Measurements from ENCODE around the gene CPEB3. TPM values are rescaled to one million over a fixed set of nuclear protein-coding genes. Genes with fewer than 3 reads are reported as not detected.
"Not testable (repeated sequence)": the region's sequence is repeated elsewhere in the genome, so short reads cannot be mapped to it uniquely, and the experiment has no call there.

CPEB3 gene
- total RNA-seq (2014; rRNA removed; shearing (Covaris generic)) = 0.31 and 0.82 TPM in 2 replicates

- peak within 1 kb of the TSS; percentile 73 for H3K27ac ChIP-seq
- H3K27me3 ChIP-seq (replicated peaks) = no peaks in the 10 kb centered on the region
- peak within 1 kb of the TSS; percentile 81 for H3K4me3 ChIP-seq
These were observed at the start of gene CPEB3, which contains the start of gene MARCHF5 for GRCh38 chr10:92290837-92291615. TSS of gene CPEB3 (minus strand) at chr10:92291078. CDS start at chr10:92240350, 50,728 bp downstream. TSS of gene MARCHF5 (plus strand) at chr10:92291167. CDS start at chr10:92291495, 328 bp downstream.

GRCh38 chr10:92329927-92330326 is 39.0 kb upstream of the CPEB3 start:
- not testable (repeated sequence) for DNase-seq (ENCODE audit: low read depth in 1 of 2, low spot score in 2 of 2); H3K27me3 ChIP-seq (replicated peaks); H3K4me3 ChIP-seq; H3K4me1 ChIP-seq (replicated peaks); H3K27ac ChIP-seq; H3K9me3 ChIP-seq (replicated peaks); H3K36me3 ChIP-seq

More at GRCh38 chr10:92290837-92291615, at the start of gene CPEB3, which contains the start of gene MARCHF5:
- peaks cover 20% of the 10 kb centered on the region for H3K36me3 ChIP-seq
- H3K9me3 ChIP-seq (replicated peaks) = no peaks in the 10 kb centered on the region
- peak; percentile 97 for DNase-seq (ENCODE audit: low read depth in 1 of 2, low spot score in 2 of 2)
- H3K4me1 ChIP-seq (replicated peaks) = peaks cover 12% of the 10 kb centered on the region

- H3K27me3 ChIP-seq (replicated peaks) = no peaks in the 10 kb centered on the region
- no peaks in the 10 kb centered on the region for H3K4me1 ChIP-seq (replicated peaks)
- no peaks in the 10 kb centered on the region for H3K9me3 ChIP-seq (replicated peaks)
- no peak for DNase-seq (ENCODE audit: low read depth in 1 of 2, low spot score in 2 of 2)
- no peak overlapping the region for H3K27ac ChIP-seq
- no peak overlapping the region for H3K4me3 ChIP-seq
- 0 out of 2 replicates have a peak, but pooled peaks cover 7% of the 10 kb centered on the region for H3K36me3 ChIP-seq
These were observed 38.1 kb upstream of the CPEB3 start for GRCh38 chr10:92328993-92329392.

GRCh38 chr10:92327445-92328433 is 36.9 kb upstream of the CPEB3 start:
- Histone ChIP-seq H3K27ac (no peak overlapping the region), H3K4me1 (replicated peaks) (peaks cover 9% of the 10 kb centered on the region; the same call in 1 of the 2 replicates), H3K36me3 (0 out of 2 replicates have a peak, but pooled peaks cover 10% of the 10 kb centered on the region), H3K9me3 (replicated peaks) (no peaks in the 10 kb centered on the region), H3K4me3 (no peak overlapping the region), H3K27me3 (replicated peaks) (no peaks in the 10 kb centered on the region)
- no peak for DNase-seq (ENCODE audit: low read depth in 1 of 2, low spot score in 2 of 2)

- Histone ChIP-seq H3K9me3 (replicated peaks) (no peaks in the 10 kb centered on the region), H3K27me3 (replicated peaks) (no peaks in the 10 kb centered on the region), H3K27ac (no peak overlapping the region), H3K4me1 (replicated peaks) (peaks cover 10% of the 10 kb centered on the region; the same call in 1 of the 2 replicates), H3K4me3 (no peak overlapping the region), H3K36me3 (peaks cover 19% of the 10 kb centered on the region)
- DNase-seq (ENCODE audit: low read depth in 1 of 2, low spot score in 2 of 2) = peak in 1 of 2 experiments; percentile 2
These were observed 32.2 kb upstream of the CPEB3 start for GRCh38 chr10:92323079-92323478.

- Histone ChIP-seq H3K4me1 (replicated peaks) (no peaks in the 10 kb centered on the region), H3K9me3 (replicated peaks) (no peaks in the 10 kb centered on the region), H3K27ac (no peak overlapping the region), H3K36me3 (peaks cover 40% of the 10 kb centered on the region), H3K4me3 (no peak overlapping the region), H3K27me3 (replicated peaks) (no peaks in the 10 kb centered on the region)
- DNase-seq (ENCODE audit: low read depth in 1 of 2, low spot score in 2 of 2) = no peak
These were observed 25.7 kb upstream of the CPEB3 start for GRCh38 chr10:92316610-92317009.

- Histone ChIP-seq H3K9me3 (replicated peaks) (no peaks in the 10 kb centered on the region), H3K4me3 (no peak overlapping the region), H3K27me3 (replicated peaks) (no peaks in the 10 kb centered on the region), H3K36me3 (peaks cover 41% of the 10 kb centered on the region), H3K4me1 (replicated peaks) (no peaks in the 10 kb centered on the region), H3K27ac (no peak overlapping the region)
- DNase-seq (ENCODE audit: low read depth in 1 of 2, low spot score in 2 of 2) = no peak
These were observed 22.9 kb upstream of the CPEB3 start for GRCh38 chr10:92313750-92314149.

GRCh38 chr10:92309272-92309671 is 18.4 kb upstream of the CPEB3 start:
- H3K36me3 ChIP-seq = peaks cover 29% of the 10 kb centered on the region
- no peaks in the 10 kb centered on the region for H3K9me3 ChIP-seq (replicated peaks)
- H3K4me1 ChIP-seq (replicated peaks) = no peaks in the 10 kb centered on the region
- no peak overlapping the region for H3K4me3 ChIP-seq
- no peaks in the 10 kb centered on the region for H3K27me3 ChIP-seq (replicated peaks)
- no peak overlapping the region for H3K27ac ChIP-seq
- no peak for DNase-seq (ENCODE audit: low read depth in 1 of 2, low spot score in 2 of 2)

- H3K27me3 ChIP-seq (replicated peaks) = no peaks in the 10 kb centered on the region
- H3K4me1 ChIP-seq (replicated peaks) = no peaks in the 10 kb centered on the region
- no peak overlapping the region for H3K27ac ChIP-seq
- no peak for DNase-seq (ENCODE audit: low read depth in 1 of 2, low spot score in 2 of 2)
- H3K36me3 ChIP-seq = peaks cover 13% of the 10 kb centered on the region
- H3K4me3 ChIP-seq = no peak overlapping the region
- no peaks in the 10 kb centered on the region for H3K9me3 ChIP-seq (replicated peaks)
These were observed 14.5 kb upstream of the CPEB3 start for GRCh38 chr10:92305133-92306072.

GRCh38 chr10:92304061-92304460 is 13.2 kb upstream of the CPEB3 start:
- Histone ChIP-seq H3K4me3 (no peak overlapping the region), H3K36me3 (peaks cover 15% of the 10 kb centered on the region), H3K27ac (no peak overlapping the region), H3K4me1 (replicated peaks) (no peaks in the 10 kb centered on the region), H3K9me3 (replicated peaks) (no peaks in the 10 kb centered on the region), H3K27me3 (replicated peaks) (no peaks in the 10 kb centered on the region)
- no peak for DNase-seq (ENCODE audit: low read depth in 1 of 2, low spot score in 2 of 2)

- H3K4me1 ChIP-seq (replicated peaks) = no peaks in the 10 kb centered on the region
- peaks cover 18% of the 10 kb centered on the region for H3K36me3 ChIP-seq
- no peaks in the 10 kb centered on the region for H3K27me3 ChIP-seq (replicated peaks)
- no peak overlapping the region for H3K27ac ChIP-seq
- H3K4me3 ChIP-seq = no peak overlapping the region
- no peaks in the 10 kb centered on the region for H3K9me3 ChIP-seq (replicated peaks)
- no peak for DNase-seq (ENCODE audit: low read depth in 1 of 2, low spot score in 2 of 2)
These were observed 12.2 kb upstream of the CPEB3 start for GRCh38 chr10:92303096-92303495.

GRCh38 chr10:92298487-92298886 is 7.6 kb upstream of the CPEB3 start:
- no peak for DNase-seq (ENCODE audit: low read depth in 1 of 2, low spot score in 2 of 2)
- Histone ChIP-seq H3K36me3 (peaks cover 31% of the 10 kb centered on the region), H3K4me3 (no peak overlapping the region), H3K27me3 (replicated peaks) (no peaks in the 10 kb centered on the region), H3K9me3 (replicated peaks) (no peaks in the 10 kb centered on the region), H3K27ac (no peak overlapping the region), H3K4me1 (replicated peaks) (no peaks in the 10 kb centered on the region)

Measured in SJSA1 (cell line).